ENCODE measurements around the gene LYRM4.

DNA sequence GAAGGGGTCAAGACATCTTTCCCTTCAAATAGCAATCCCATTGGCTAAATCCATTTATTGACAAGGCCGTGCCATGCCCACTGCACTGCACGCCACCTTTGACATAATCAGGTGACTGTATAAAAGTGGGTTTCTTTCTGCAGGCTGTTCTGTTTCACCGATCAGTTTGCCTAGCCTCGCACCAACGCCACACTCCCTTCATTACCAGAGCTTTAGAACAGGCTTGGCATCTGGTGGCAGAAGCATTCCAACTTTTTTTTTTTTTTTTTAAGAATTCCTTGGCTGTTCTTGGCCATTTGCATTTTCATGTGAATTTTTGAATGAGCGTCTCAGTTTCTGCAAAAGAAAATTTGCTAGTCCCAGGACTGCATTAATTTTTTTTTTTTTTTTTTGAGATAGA, 97.5 kb downstream of the LYRM4 start:
- TF ChIP-seq, protein P1, sequence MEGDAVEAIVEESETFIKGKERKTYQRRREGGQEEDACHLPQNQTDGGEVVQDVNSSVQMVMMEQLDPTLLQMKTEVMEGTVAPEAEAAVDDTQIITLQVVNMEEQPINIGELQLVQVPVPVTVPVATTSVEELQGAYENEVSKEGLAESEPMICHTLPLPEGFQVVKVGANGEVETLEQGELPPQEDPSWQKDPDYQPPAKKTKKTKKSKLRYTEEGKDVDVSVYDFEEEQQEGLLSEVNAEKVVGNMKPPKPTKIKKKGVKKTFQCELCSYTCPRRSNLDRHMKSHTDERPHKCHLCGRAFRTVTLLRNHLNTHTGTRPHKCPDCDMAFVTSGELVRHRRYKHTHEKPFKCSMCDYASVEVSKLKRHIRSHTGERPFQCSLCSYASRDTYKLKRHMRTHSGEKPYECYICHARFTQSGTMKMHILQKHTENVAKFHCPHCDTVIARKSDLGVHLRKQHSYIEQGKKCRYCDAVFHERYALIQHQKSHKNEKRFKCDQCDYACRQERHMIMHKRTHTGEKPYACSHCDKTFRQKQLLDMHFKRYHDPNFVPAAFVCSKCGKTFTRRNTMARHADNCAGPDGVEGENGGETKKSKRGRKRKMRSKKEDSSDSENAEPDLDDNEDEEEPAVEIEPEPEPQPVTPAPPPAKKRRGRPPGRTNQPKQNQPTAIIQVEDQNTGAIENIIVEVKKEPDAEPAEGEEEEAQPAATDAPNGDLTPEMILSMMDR (IDR thresholded peaks at IDR 0.05), result no peak
- no peak for TF ChIP-seq EZH2 (IDR thresholded peaks at IDR 0.05; ENCODE audit: borderline replicate concordance, insufficient read depth, low read depth, low read length, poor library complexity, severe bottlenecking)
